ENCODE data around the gene CPXM1. TPM values are rescaled to one million over a fixed set of nuclear protein-coding genes. Genes with fewer than 3 reads are reported as not detected.

Gene CPXM1
- total and polyA plus RNA-seq, 9 of the 15 experiments (the other 6 are each of a cell fraction or from before 2014, with no cell fraction given), result 0.04 to 1.1 (median 0.37) TPM; not detected in 2

- no peak for TF ChIP-seq PKNOX1 (IDR thresholded peaks at IDR 0.05)
Measured at GRCh38 chr20:2798095-2798805, 2.2 kb downstream of the CPXM1 start (continued).

GRCh38 chr20:2797136-2797983 is 3.1 kb downstream of the CPXM1 start:
- WGBS (ENCODE audit: insufficient coverage, low coverage, missing lambda C conversion rate), result 36% methylated on average over 14 of the region's 16 CpGs
- peaks cover 2 to 34% of the 10 kb centered on the region in 2 experiments; a peak in 4 of 5 replicates for H3K4me1 ChIP-seq (replicated peaks in 1 of 2; ENCODE audit: control insufficient read depth in 2 of 2, insufficient read depth in 2 of 2, low read length in 2 of 2)
- BruUV-seq (replicated peaks), result no TSS peak
- H3K4me2 ChIP-seq (ENCODE audit: insufficient read depth, low read length), result no peak overlapping the region
- ChIA-PET CTCF (ENCODE audit: low intra/inter-chr PET ratio) (no interaction called here), POLR2A (interaction anchor here (0.6 kb wide), 1 partner anchor 180 kb away, joined by 3 read pairs; no protein-coding TSS in a partner anchor)
- peaks cover 12% of the 10 kb centered on the region; the same call in 1 of the 2 replicates for H4K20me1 ChIP-seq (replicated peaks; ENCODE audit: control insufficient read depth, insufficient read depth, low read length)
- no peaks in the 10 kb centered on the region for H3K9me1 ChIP-seq (ENCODE audit: control insufficient read depth, insufficient read depth, low read length)
- H3K27me3 ChIP-seq (ENCODE audit: control insufficient read depth in 2 of 2, insufficient read depth in 2 of 2, low read length in 2 of 2), result peaks cover 15 to 65% of the 10 kb centered on the region in 2 experiments; a peak in 4 of 5 replicates
- intact Hi-C loops (cut with micrococcal nuclease), result no loop called here
- H3K36me3 ChIP-seq (ENCODE audit: control insufficient read depth, insufficient read depth, low read length), result no peaks in the 10 kb centered on the region
- H3K9ac ChIP-seq (ENCODE audit: insufficient read depth in 1 of 2, low read depth in 2 of 2, low read length in 2 of 2), result peak overlapping the region in 1 of 2 experiments; percentile 45; a peak in 1 of 4 replicates
- FAIRE-seq (no peak), DNase-seq (ENCODE audit: extremely low read depth in 1 of 4, low spot score in 3 of 4) (no peak), ATAC-seq (no peak)
- no peak overlapping the region for H3K27ac ChIP-seq (ENCODE audit: extremely low read depth, low read depth, low read length)
- no peak overlapping the region for H3K4me3 ChIP-seq
- H3K79me2 ChIP-seq (ENCODE audit: control insufficient read depth, insufficient read depth, low read length), result no peaks in the 10 kb centered on the region
- no peaks in the 10 kb centered on the region for H3K9me3 ChIP-seq (replicated peaks; ENCODE audit: control insufficient read depth, insufficient read depth, low read depth, low read length)
- in situ Hi-C loops (cut with MboI), result no loop called here
- H2AFZ ChIP-seq (ENCODE audit: low read depth, low read length), result no peak overlapping the region
- TF ChIP-seq SMC3 (conservative IDR thresholded peaks at IDR 0.05; ENCODE audit: insufficient read depth, low read depth, low read length) (no peak), CBX2 (IDR thresholded peaks at IDR 0.05; ENCODE audit: insufficient read depth, low read length, poor library complexity, severe bottlenecking) (no peak), ZBTB9 (CRISPR knock-in tag; IDR thresholded peaks at IDR 0.05) (no peak), ZNF407 (IDR thresholded peaks at IDR 0.05; ENCODE audit: low read depth) (no peak), TRIM24 (IDR thresholded peaks at IDR 0.05) (no peak)

Measured in K562 (cell line).